GM18868 (cell line): Measurements from ENCODE around the gene PDGFRB.

Source experiments
- ATAC-seq: cut with Tn5 transposase; IDR thresholded peaks from one replicate; pipeline ENCODE4 v1.9.1; 2021; ENCODE audit warnings: mild to moderate bottlenecking, moderate library complexity; ENCODE audit not compliant: unreplicated experiment

The PDGFRB gene

GRCh38 chr5:150155258-150156026 lies at the start of gene PDGFRB:
PDGFRB (minus strand) TSS chr5:150155845; CDS start chr5:150137047, 18,798 bp downstream.
- peak; percentile 59 for ATAC-seq

GRCh38 chr5:150204590-150204960 lies 48.9 kb upstream of the PDGFRB start:
- no peak for ATAC-seq

- ATAC-seq, result no peak
Measured at GRCh38 chr5:150203832-150204589, 48.4 kb upstream of the PDGFRB start.

GRCh38 chr5:150202501-150202900 lies 46.9 kb upstream of the PDGFRB start:
- ATAC-seq, result no peak

GRCh38 chr5:150197476-150197875 lies 41.8 kb upstream of the PDGFRB start:
- no peak for ATAC-seq

GRCh38 chr5:150196986-150197385 lies 41.3 kb upstream of the PDGFRB start:
- ATAC-seq, result no peak

- no peak for ATAC-seq
Measured at GRCh38 chr5:150196514-150196913, 40.9 kb upstream of the PDGFRB start.

- ATAC-seq, result no peak
Measured at GRCh38 chr5:150195736-150196485, 40.3 kb upstream of the PDGFRB start.

GRCh38 chr5:150192462-150192861 lies 36.8 kb upstream of the PDGFRB start:
- ATAC-seq, result no peak

GRCh38 chr5:150190987-150191386 lies 35.3 kb upstream of the PDGFRB start:
- no peak for ATAC-seq

GRCh38 chr5:150190503-150190979 lies 34.9 kb upstream of the PDGFRB start:
- ATAC-seq, result no peak

- ATAC-seq, result no peak
Measured at GRCh38 chr5:150189728-150190502, 34.3 kb upstream of the PDGFRB start, which contains the start of gene SLC6A7. SLC6A7 (plus strand) TSS chr5:150190062; CDS start chr5:150190328, 266 bp downstream.

- no peak for ATAC-seq
Measured at GRCh38 chr5:150189326-150189725, 33.7 kb upstream of the PDGFRB start.

- no peak for ATAC-seq
Measured at GRCh38 chr5:150188146-150188842, 32.6 kb upstream of the PDGFRB start.

GRCh38 chr5:150186897-150187296 lies 31.3 kb upstream of the PDGFRB start:
- ATAC-seq, result no peak

GRCh38 chr5:150186137-150186536 lies 30.5 kb upstream of the PDGFRB start:
- ATAC-seq, result no peak

GRCh38 chr5:150184990-150185912 lies 29.6 kb upstream of the PDGFRB start:
- no peak for ATAC-seq

- ATAC-seq, result no peak
Measured at GRCh38 chr5:150184006-150184405, 28.4 kb upstream of the PDGFRB start.

GRCh38 chr5:150183436-150183835 lies 27.8 kb upstream of the PDGFRB start:
- no peak for ATAC-seq
